GM21717 (cell line): ENCODE measurements around the gene NPC1L1.
A peak's percentile ranks its signal among the peaks of the same experiment; 100 is the strongest.
"Not testable (repeated sequence)": the region's sequence is repeated elsewhere in the genome, so short reads cannot be mapped to it uniquely, and the experiment has no call there.

Experiments used
- ATAC-seq: cut with Tn5 transposase; IDR thresholded peaks from one replicate; pipeline ENCODE4 v1.9.1; 2021; ENCODE audit warnings: mild to moderate bottlenecking, moderate library complexity; ENCODE audit not compliant: unreplicated experiment

NPC1L1 gene

GRCh38 chr7:44508328-44509030 is 32.7 kb downstream of the NPC1L1 start:
- no peak for ATAC-seq

GRCh38 chr7:44506592-44507288 is 34.4 kb downstream of the NPC1L1 start:
- ATAC-seq = not testable (repeated sequence)

- no peak for ATAC-seq
These were observed 35.5 kb downstream of the NPC1L1 start for GRCh38 chr7:44505595-44505994.

GRCh38 chr7:44498230-44498954 is 42.7 kb downstream of the NPC1L1 start:
- ATAC-seq = no peak

- ATAC-seq = no peak
These were observed 43.7 kb downstream of the NPC1L1 start for GRCh38 chr7:44497155-44498027.

GRCh38 chr7:44496385-44496784 is 44.7 kb downstream of the NPC1L1 start:
- no peak for ATAC-seq

GRCh38 chr7:44494960-44495359 is 46.2 kb downstream of the NPC1L1 start:
- ATAC-seq = no peak

GRCh38 chr7:44491229-44491628 is 49.9 kb downstream of the NPC1L1 start:
- no peak for ATAC-seq

GRCh38 chr7:44490351-44491200 is 50.6 kb downstream of the NPC1L1 start, which contains the start of gene NUDCD3:
Gene NUDCD3, minus strand, starts transcription at chr7:44490658. Its CDS starts 58 bp downstream, at chr7:44490600.
- peak; percentile 88 for ATAC-seq

GRCh38 chr7:44489955-44490350 is 51.2 kb downstream of the NPC1L1 start:
- ATAC-seq = peak; percentile 12

- no peak for ATAC-seq
These were observed 52.2 kb downstream of the NPC1L1 start for GRCh38 chr7:44488955-44489354.

GRCh38 chr7:44486693-44487092 is 54.4 kb downstream of the NPC1L1 start:
- no peak for ATAC-seq

GRCh38 chr7:44486001-44486400 is 55.1 kb downstream of the NPC1L1 start:
- no peak for ATAC-seq

GRCh38 chr7:44484482-44485313 is 56.4 kb downstream of the NPC1L1 start:
- ATAC-seq = no peak

- ATAC-seq = no peak
These were observed 58.3 kb downstream of the NPC1L1 start for GRCh38 chr7:44482502-44483485.

GRCh38 chr7:44477938-44478337 is 63.2 kb downstream of the NPC1L1 start:
- no peak for ATAC-seq

- peak; percentile 73 for ATAC-seq
These were observed 63.9 kb downstream of the NPC1L1 start for GRCh38 chr7:44477063-44477830.
